HS-27A (cell line): ENCODE measurements around the gene ERICH4.
"Not testable (repeated sequence)": the region's sequence is repeated elsewhere in the genome, so short reads cannot be mapped to it uniquely, and the experiment has no call there.

Experiments
- DNase-seq: peaks from one replicate; pipeline ENCODE4 v3.0.0-alpha.2; 2012; ENCODE audit warnings: low read depth, missing footprints

ERICH4 gene

GRCh38 chr19:41478875-41479756 is 36.2 kb downstream of the ERICH4 start:
- no peak for DNase-seq

GRCh38 chr19:41479757-41480191 is 36.8 kb downstream of the ERICH4 start:
- no peak for DNase-seq

- no peak for DNase-seq
Measured at GRCh38 chr19:41480336-41480735, 37.4 kb downstream of the ERICH4 start.

- DNase-seq, result no peak
Measured at GRCh38 chr19:41484822-41485221, 41.9 kb downstream of the ERICH4 start.

GRCh38 chr19:41486953-41487352 is 44.0 kb downstream of the ERICH4 start:
- DNase-seq, result not testable (repeated sequence)

GRCh38 chr19:41492843-41493242 is 49.9 kb downstream of the ERICH4 start:
- DNase-seq, result no peak
